Upper lobe of right lung (tissue), 1 donor: ENCODE data around the gene RALGPS1. TPM values are rescaled to one million over a fixed set of nuclear protein-coding genes. Genes with fewer than 3 reads are reported as not detected.

Source experiments
- ATAC-seq: fragments of 200-7000 bp; cut with Tn5 transposase; one replicate; pipeline ENCODE4 v1.9.1; 2020; ENCODE audit warnings: mild to moderate bottlenecking, moderate library complexity
- DNase-seq: peaks from one replicate; pipeline ENCODE4 v3.0.0-alpha.2; 2020
- H3K27ac ChIP-seq: fragments of 200-600 bp; one replicate; pipeline ENCODE4 v1.8.0; 2022
- H3K27me3 ChIP-seq: fragments of 200-600 bp; one replicate; pipeline ENCODE4 v1.8.0; 2022; ENCODE audit warnings: mild to moderate bottlenecking
- H3K36me3 ChIP-seq: fragments of 200-600 bp; one replicate; pipeline ENCODE4 v1.8.0; 2022
- H3K4me1 ChIP-seq: fragments of 200-600 bp; one replicate; pipeline ENCODE4 v1.8.0; 2022
- H3K4me3 ChIP-seq: fragments of 200-600 bp; one replicate; pipeline ENCODE4 v1.8.0; 2022; ENCODE audit warnings: mild to moderate bottlenecking
- H3K9me3 ChIP-seq: fragments of 200-600 bp; one replicate; pipeline ENCODE4 v1.8.0; 2022
- CTCF ChIP-seq: fragments of 200-600 bp; IDR thresholded peaks from one replicate; pipeline ENCODE4 v1.8.0; 2022; ENCODE audit warnings: antibody characterized with exemption
- intact Hi-C: fragments of 100-400 bp; cut with DNase I; formaldehyde crosslinking; loops from one replicate; pipeline ENCODE4 v1.11.0; 2022
- total RNA-seq: library from RNA; stranded (reverse); fragmentation: NEBNext Ultra II Directional; extraction: Animal tissue kit (Norgen Biotek cat#: 25700); gene quantifications from one replicate; pipeline ENCODE4 v1.2.1, GENCODE V29; 2021
- donor health status: DM: no; HTN: yes; CAD: no; lungs with severe emphysema.

Gene RALGPS1
- total RNA-seq, 1 donor from 2014 or later, result 15.9 TPM

- H3K27me3 ChIP-seq, result no peaks in the 10 kb centered on the region
- no peaks in the 10 kb centered on the region for H3K9me3 ChIP-seq
- no peak for TF ChIP-seq CTCF
- DNase-seq (no peak), ATAC-seq (no peak)
- intact Hi-C loops, result no loop called here
- no peak overlapping the region for H3K4me3 ChIP-seq
- no peaks in the 10 kb centered on the region for H3K36me3 ChIP-seq
- H3K27ac ChIP-seq, result no peak overlapping the region
- H3K4me1 ChIP-seq, result peaks cover 37% of the 10 kb centered on the region
Observed at GRCh38 chr9:127051881-127052595, 137.5 kb downstream of the RALGPS1 start.

GRCh38 chr9:127053057-127053821, 138.7 kb downstream of the RALGPS1 start:
- Histone ChIP-seq H3K4me1 (peaks cover 47% of the 10 kb centered on the region), H3K4me3 (no peak overlapping the region), H3K36me3 (no peaks in the 10 kb centered on the region), H3K9me3 (no peaks in the 10 kb centered on the region), H3K27ac (peak overlapping the region; percentile 56), H3K27me3 (no peaks in the 10 kb centered on the region)
- no peak for DNase-seq
- no peak for ATAC-seq
- intact Hi-C loops, result no loop called here
- TF ChIP-seq CTCF, result no peak

- H3K36me3 ChIP-seq, result no peaks in the 10 kb centered on the region
- H3K9me3 ChIP-seq, result no peaks in the 10 kb centered on the region
- H3K27me3 ChIP-seq, result no peaks in the 10 kb centered on the region
- ATAC-seq (no peak), DNase-seq (no peak)
- intact Hi-C loops, result no loop called here
- TF ChIP-seq CTCF, result no peak
- H3K27ac ChIP-seq, result peak overlapping the region; percentile 56
- no peak overlapping the region for H3K4me3 ChIP-seq
- H3K4me1 ChIP-seq, result peaks cover 45% of the 10 kb centered on the region
Observed at GRCh38 chr9:127053960-127054359, 139.4 kb downstream of the RALGPS1 start.

- Histone ChIP-seq H3K4me1 (peaks cover 37% of the 10 kb centered on the region), H3K9me3 (no peaks in the 10 kb centered on the region), H3K36me3 (no peaks in the 10 kb centered on the region), H3K4me3 (no peak overlapping the region), H3K27ac (no peak overlapping the region), H3K27me3 (no peaks in the 10 kb centered on the region)
- TF ChIP-seq CTCF, result no peak
- DNase-seq (no peak), ATAC-seq (no peak)
- intact Hi-C loops, result no loop called here
Observed at GRCh38 chr9:127055745-127056402, 141.3 kb downstream of the RALGPS1 start.

GRCh38 chr9:127056446-127056845, 141.9 kb downstream of the RALGPS1 start:
- TF ChIP-seq CTCF, result no peak
- Histone ChIP-seq H3K36me3 (no peaks in the 10 kb centered on the region), H3K4me3 (no peak overlapping the region), H3K9me3 (no peaks in the 10 kb centered on the region), H3K27me3 (no peaks in the 10 kb centered on the region), H3K4me1 (peaks cover 37% of the 10 kb centered on the region), H3K27ac (no peak overlapping the region)
- DNase-seq, result no peak
- no peak for ATAC-seq
- intact Hi-C loops, result no loop called here
